ENCODE data around the gene WDR46. TPM values are rescaled to one million over a fixed set of nuclear protein-coding genes. Genes with fewer than 3 reads are reported as not detected.
"Not testable (repeated sequence)": the region's sequence is repeated elsewhere in the genome, so short reads cannot be mapped to it uniquely, and the experiment has no call there.

Gene WDR46
- total RNA-seq, 1 donor from 2014 or later = 67.9 TPM

DNA sequence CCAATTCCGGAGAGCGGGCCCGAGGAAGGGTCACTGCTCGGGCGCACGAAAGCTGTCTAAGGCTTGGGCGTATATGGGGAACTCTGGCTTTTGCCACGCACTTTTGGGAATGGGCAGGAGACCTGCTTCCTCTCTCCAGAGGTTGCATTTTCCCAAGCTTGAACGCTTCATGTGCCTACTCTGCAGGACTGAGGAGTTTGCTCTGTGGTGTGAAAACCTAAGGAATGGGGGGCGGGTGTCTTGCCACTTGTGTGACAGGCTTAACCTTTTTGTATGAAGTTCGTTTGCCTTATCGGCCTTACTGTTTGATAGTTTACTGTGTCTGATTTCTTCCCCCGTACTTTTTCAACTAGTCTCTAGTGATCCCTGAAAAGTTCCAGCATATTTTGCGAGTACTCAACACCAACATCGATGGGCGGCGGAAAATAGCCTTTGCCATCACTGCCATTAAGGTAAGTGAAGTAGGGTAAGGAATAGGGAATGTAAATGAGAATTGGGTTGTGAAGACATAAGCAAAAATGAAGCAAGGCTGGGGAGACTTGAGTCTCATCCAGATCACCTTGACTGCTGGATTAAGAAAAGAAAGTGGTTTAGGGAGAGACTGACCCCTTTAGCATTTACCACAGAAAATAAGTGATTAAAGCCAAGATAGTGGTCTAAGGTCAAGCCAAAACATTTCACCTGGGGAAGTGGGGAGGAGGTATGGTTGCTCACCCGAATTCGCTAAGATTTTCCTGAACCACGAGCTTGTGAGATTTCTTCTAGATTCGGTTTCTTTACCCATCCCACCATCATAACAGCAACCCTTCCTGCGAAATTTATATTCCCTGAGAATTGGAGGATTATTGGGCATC, 16.5 kb downstream of the WDR46 start:
- peak overlapping the region; percentile 95 for H3K4me3 ChIP-seq (ENCODE audit: low read depth, low read length)
- DNase-seq (ENCODE audit: low read depth) = no peak
- TF ChIP-seq, protein P1, sequence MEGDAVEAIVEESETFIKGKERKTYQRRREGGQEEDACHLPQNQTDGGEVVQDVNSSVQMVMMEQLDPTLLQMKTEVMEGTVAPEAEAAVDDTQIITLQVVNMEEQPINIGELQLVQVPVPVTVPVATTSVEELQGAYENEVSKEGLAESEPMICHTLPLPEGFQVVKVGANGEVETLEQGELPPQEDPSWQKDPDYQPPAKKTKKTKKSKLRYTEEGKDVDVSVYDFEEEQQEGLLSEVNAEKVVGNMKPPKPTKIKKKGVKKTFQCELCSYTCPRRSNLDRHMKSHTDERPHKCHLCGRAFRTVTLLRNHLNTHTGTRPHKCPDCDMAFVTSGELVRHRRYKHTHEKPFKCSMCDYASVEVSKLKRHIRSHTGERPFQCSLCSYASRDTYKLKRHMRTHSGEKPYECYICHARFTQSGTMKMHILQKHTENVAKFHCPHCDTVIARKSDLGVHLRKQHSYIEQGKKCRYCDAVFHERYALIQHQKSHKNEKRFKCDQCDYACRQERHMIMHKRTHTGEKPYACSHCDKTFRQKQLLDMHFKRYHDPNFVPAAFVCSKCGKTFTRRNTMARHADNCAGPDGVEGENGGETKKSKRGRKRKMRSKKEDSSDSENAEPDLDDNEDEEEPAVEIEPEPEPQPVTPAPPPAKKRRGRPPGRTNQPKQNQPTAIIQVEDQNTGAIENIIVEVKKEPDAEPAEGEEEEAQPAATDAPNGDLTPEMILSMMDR (conservative IDR thresholded peaks at IDR 0.05; ENCODE audit: low read depth, low read length) = no peak

DNA sequence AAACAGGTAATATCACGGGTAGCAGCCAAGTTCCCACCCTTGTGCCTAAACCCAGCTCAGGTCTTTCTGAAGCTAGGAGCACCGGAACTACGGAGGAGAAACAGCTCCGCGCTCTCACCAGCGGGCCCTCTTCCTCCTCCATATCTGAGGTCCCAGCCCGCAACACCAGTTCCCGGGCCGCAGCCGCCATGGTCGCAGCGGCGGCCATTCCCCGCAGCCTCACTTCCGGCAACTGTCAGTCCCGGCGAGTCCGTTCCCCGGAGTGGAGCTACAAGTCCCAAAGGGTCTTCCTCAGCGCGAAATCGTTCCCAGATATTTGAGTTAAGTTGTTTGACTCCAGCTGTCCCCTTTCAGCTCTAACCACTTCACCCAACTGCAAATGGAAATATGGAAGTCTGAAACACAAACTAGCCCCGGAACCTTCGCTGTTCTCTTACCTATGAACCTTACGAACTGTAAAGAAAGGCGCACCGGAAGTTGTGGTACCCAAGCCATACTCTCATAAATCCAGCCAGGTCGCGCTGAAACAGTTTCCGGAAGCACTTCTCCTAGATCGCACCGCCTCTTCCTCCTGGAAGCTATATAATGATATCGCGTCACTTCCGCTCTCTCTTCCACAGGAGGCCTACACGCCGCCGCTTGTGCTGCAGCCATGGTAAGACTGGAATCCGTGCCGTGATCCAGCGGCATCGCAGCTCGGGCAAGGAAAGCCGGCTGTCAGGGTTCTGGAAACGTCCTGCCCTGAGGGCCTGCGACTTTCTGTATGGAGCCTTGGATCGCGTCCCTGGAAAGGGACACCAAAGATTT, 17.4 kb downstream of the WDR46 start, which contains the start of the genes RPS18 and VPS52:
Gene RPS18 (plus strand): TSS at position 608 of the 807 bp plus-strand sequence. CDS start 45 bp downstream, at position 653.
Gene VPS52 (minus strand): TSS at position 409 of the 807 bp plus-strand sequence. CDS start 201 bp downstream, at position 208.
- peak; percentile 98 for DNase-seq (ENCODE audit: low read depth)
- TF ChIP-seq, protein P1 (conservative IDR thresholded peaks at IDR 0.05; ENCODE audit: low read depth, low read length) = no peak
- peak within 1 kb of the TSS; percentile 95 for H3K4me3 ChIP-seq (ENCODE audit: low read depth, low read length)

DNA sequence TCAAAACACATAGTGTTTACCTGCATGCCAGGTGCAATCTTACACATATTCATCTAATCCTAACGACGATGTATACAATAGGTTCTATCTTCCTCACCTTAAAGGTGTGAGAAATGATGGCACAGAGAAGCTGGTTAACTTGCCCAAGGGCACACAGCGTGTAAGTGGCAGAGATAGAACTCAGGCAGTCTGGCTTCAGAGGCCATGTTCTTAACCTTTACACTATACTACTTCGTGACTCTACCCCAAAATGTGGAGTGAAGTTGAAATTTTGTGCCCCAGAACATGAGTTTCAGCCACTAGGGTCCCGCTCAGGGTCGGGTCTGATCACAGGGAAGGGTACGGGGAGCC, 17.9 kb downstream of the WDR46 start:
- TF ChIP-seq, protein P1 (conservative IDR thresholded peaks at IDR 0.05; ENCODE audit: low read depth, low read length) = peak; percentile 10
- DNase-seq (ENCODE audit: low read depth) = no peak
- peak overlapping the region; percentile 95 for H3K4me3 ChIP-seq (ENCODE audit: low read depth, low read length)

DNA sequence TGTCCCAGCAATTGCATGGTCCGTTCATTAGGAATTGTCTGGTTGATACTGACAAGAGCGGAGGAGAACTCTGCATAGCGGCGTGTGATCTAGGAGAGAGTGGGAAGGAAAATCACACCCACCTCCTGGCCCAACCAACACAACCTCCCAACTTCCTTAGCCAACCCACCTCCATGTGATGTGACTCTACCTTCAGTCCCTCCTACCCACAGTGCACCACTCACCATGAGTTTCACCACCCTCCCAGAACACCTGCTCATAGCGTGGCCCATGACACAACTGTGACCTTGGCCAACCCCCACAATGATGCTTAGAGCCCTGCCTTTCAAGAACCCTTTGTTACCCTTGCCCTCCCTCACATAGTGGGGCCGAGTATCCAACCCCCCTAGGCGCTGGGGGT, 25.0 kb downstream of the WDR46 start:
- TF ChIP-seq, protein P1 (conservative IDR thresholded peaks at IDR 0.05; ENCODE audit: low read depth, low read length) = no peak
- no peak for DNase-seq (ENCODE audit: low read depth)
- no peak overlapping the region for H3K4me3 ChIP-seq (ENCODE audit: low read depth, low read length)

DNA sequence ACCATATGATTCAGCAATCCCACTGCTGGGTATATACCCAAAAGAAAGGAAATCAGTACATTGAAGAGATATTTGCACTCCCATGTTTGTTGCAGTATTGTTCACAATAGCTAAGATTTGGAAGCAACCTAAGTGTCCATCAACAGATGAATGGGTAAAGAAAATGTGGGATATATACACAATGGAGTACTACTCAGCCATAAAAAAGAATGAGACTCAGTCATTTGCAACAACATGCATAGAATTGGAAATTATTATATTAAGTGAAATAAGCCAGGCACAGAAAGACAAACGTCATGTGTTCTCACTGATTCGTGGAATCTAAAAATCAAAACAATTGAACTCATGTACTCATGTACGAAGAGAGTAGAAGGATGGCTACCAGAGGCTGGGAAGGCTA, 26.5 kb downstream of the WDR46 start:
- not testable (repeated sequence) for H3K4me3 ChIP-seq (ENCODE audit: low read depth, low read length); DNase-seq (ENCODE audit: low read depth)

DNA sequence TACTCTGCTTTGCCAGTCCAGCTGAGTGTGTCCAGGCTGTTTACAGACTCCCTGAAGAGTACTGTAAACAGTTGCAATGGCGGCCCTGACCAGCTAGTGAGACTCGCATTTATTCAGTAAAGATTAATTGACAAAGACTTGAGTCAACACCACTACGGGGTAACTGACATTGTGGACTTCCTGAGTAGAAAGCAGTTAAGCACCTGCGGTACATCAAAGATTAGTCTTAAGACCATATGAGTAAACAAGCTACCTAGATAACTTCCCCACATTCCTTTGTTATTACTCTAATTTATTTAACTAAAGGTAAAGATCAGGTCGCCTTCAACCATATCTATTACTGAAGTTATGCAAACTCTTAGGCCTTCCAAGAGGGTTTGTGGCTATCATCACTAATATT, 30.0 kb downstream of the WDR46 start:
- no peak overlapping the region for H3K4me3 ChIP-seq (ENCODE audit: low read depth, low read length)
- no peak for DNase-seq (ENCODE audit: low read depth)
- TF ChIP-seq, protein P1 (conservative IDR thresholded peaks at IDR 0.05; ENCODE audit: low read depth, low read length) = no peak

DNA sequence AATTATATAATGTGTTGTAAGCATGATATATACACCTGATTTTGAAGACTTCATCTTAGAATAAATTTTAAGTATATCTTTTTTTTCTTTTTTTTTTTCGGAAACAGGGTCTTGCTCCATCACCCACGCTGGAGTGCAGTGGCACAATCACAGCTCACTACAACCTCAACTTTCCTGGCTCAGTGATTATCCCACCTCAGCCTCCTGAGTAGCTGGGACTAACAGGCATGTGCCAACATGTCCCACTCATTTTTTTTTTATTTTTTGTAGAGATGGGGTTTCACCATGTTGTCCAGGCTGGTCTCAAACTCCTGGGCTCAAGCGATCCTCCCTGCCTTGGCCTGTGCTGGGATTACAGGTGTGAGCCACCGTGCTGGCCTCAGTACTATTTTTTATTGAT, 34.4 kb downstream of the WDR46 start:
- no peak overlapping the region for H3K4me3 ChIP-seq (ENCODE audit: low read depth, low read length)
- no peak for DNase-seq (ENCODE audit: low read depth)
- TF ChIP-seq, protein P1 (conservative IDR thresholded peaks at IDR 0.05; ENCODE audit: low read depth, low read length) = no peak
